Measurements from ENCODE around the gene MAPK7. TPM values are rescaled to one million over a fixed set of nuclear protein-coding genes. Genes with fewer than 3 reads are reported as not detected.

The MAPK7 gene
- polyA plus RNA-seq, 1 of the 3 experiments (the other 2 are of a cell fraction), result 19.1 TPM

DNA sequence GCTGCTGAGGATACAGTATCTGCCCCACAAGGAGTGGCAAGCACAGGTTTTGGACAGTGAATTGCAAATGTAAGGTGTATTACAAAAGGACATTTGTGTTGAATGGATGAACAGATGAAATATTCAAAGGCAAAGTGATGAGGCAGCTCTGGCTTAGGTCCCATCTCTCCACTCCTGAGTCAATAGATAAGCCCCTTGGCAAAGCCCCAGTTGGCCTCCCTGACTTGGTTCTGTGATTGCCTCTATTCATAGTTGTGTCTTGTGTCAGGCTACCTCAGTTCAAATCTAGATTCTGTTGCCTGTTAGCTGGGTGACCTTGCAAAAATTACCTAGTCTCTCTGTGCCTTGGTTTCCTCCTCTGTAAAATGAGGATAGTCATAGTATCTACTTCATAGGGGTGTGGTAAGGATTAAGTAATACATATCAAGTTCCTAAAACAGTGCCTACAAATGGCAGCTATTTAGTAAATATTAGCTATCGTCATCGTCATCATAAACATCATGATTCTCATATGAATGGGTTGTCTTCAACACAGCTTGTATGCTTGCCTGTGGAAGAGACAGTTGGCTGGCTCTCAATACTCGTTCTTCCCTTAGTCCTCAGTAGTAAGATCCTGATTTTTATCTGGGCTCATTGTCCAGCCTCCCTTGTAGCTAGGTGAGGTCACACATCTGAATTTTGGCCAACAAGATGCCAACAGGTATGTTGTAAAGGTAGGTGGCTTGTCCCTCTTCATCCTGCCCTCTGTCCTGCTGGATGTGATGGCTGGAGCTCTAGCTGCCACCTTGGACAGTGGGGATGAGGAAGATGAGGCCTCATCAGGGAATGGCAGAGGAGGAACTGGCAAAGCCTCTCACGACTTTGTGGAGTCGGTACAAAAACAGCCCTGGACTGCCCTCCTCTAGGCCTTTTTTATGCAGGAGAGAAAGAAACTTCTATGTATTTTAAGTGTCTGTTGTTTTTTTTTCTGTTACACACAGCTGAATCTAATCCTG, 10.8 kb downstream of the MAPK7 start:
- Histone ChIP-seq H3K4me2 (peak overlapping the region; percentile 92), H3K27me3 (ENCODE audit: insufficient read depth) (no peaks in the 10 kb centered on the region), H3K4me1 (ENCODE audit: control insufficient read depth in 1 of 2, insufficient read depth in 2 of 2, low read depth in 1 of 2, low read length in 1 of 2) (peaks cover 51 to 76% of the 10 kb centered on the region in 2 experiments), H2AFZ (ENCODE audit: low read depth) (no peak overlapping the region), H3K4me3 (ENCODE audit: low read depth in 2 of 2, low read length in 1 of 2) (no peak overlapping the region), H3K36me3 (replicated peaks in 1 of 2; ENCODE audit: control insufficient read depth in 1 of 2, insufficient read depth in 2 of 2, low read length in 1 of 2) (peaks cover 5 to 11% of the 10 kb centered on the region in 2 experiments), H3K79me2 (ENCODE audit: insufficient read depth) (peaks cover 24% of the 10 kb centered on the region), H3K9ac (no peak overlapping the region), H3K27ac (ENCODE audit: low read depth in 2 of 2, low read length in 1 of 2) (peak overlapping the region; percentile 98 to 99; a peak in 3 of 4 replicates), H3F3A (replicated peaks; ENCODE audit: insufficient read depth) (peaks cover 40% of the 10 kb centered on the region), H4K20me1 (ENCODE audit: insufficient read depth) (0 out of 2 replicates have a peak, but pooled peaks cover 5% of the 10 kb centered on the region), H3K9me3 (no peaks in the 10 kb centered on the region), H3K9me2 (no peaks in the 10 kb centered on the region)
- TF ChIP-seq MEF2A (IDR thresholded peaks at IDR 0.05; ENCODE audit: borderline replicate concordance, low read depth), result no peak
- no peak for TF ChIP-seq FOSL2 (IDR thresholded peaks at IDR 0.05; ENCODE audit: borderline replicate concordance, low read depth)
- TF ChIP-seq TCF12 (IDR thresholded peaks at IDR 0.05), result peak; percentile 73
- peak; percentile 48; the same call in 1 of the 2 replicates for TF ChIP-seq PBX3 (IDR thresholded peaks at IDR 0.05)
- 0 out of 2 replicates have a peak, but pooled peaks have one; percentile 3 for TF ChIP-seq GATA2 (CRISPR knock-in tag; IDR thresholded peaks at IDR 0.05)
- no peak for TF ChIP-seq GABPA (IDR thresholded peaks at IDR 0.05; ENCODE audit: low read depth)
- TF ChIP-seq RXRA (IDR thresholded peaks at IDR 0.05; ENCODE audit: borderline replicate concordance, low read depth), result peak; percentile 15; the same call in 1 of the 2 replicates
- TF ChIP-seq, protein P1, sequence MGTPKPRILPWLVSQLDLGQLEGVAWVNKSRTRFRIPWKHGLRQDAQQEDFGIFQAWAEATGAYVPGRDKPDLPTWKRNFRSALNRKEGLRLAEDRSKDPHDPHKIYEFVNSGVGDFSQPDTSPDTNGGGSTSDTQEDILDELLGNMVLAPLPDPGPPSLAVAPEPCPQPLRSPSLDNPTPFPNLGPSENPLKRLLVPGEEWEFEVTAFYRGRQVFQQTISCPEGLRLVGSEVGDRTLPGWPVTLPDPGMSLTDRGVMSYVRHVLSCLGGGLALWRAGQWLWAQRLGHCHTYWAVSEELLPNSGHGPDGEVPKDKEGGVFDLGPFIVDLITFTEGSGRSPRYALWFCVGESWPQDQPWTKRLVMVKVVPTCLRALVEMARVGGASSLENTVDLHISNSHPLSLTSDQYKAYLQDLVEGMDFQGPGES (IDR thresholded peaks at IDR 0.05; ENCODE audit: low read depth, low read length), result no peak
- TF ChIP-seq, protein P2, sequence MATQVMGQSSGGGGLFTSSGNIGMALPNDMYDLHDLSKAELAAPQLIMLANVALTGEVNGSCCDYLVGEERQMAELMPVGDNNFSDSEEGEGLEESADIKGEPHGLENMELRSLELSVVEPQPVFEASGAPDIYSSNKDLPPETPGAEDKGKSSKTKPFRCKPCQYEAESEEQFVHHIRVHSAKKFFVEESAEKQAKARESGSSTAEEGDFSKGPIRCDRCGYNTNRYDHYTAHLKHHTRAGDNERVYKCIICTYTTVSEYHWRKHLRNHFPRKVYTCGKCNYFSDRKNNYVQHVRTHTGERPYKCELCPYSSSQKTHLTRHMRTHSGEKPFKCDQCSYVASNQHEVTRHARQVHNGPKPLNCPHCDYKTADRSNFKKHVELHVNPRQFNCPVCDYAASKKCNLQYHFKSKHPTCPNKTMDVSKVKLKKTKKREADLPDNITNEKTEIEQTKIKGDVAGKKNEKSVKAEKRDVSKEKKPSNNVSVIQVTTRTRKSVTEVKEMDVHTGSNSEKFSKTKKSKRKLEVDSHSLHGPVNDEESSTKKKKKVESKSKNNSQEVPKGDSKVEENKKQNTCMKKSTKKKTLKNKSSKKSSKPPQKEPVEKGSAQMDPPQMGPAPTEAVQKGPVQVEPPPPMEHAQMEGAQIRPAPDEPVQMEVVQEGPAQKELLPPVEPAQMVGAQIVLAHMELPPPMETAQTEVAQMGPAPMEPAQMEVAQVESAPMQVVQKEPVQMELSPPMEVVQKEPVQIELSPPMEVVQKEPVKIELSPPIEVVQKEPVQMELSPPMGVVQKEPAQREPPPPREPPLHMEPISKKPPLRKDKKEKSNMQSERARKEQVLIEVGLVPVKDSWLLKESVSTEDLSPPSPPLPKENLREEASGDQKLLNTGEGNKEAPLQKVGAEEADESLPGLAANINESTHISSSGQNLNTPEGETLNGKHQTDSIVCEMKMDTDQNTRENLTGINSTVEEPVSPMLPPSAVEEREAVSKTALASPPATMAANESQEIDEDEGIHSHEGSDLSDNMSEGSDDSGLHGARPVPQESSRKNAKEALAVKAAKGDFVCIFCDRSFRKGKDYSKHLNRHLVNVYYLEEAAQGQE (IDR thresholded peaks at IDR 0.05; ENCODE audit: low read depth, low read length), result 0 out of 2 replicates have a peak, but pooled peaks have one; percentile 38
- TF ChIP-seq SMC3 (IDR thresholded peaks at IDR 0.05; ENCODE audit: low read depth, low read length), result no peak
- no peak for TF ChIP-seq EZH2phosphoT487 (IDR thresholded peaks at IDR 0.05; ENCODE audit: borderline replicate concordance, low read depth)
- TF ChIP-seq JUND (IDR thresholded peaks at IDR 0.05), result 0 out of 2 replicates have a peak, but pooled peaks have one; percentile 22
- TF ChIP-seq NFIC (IDR thresholded peaks at IDR 0.05; ENCODE audit: borderline replicate concordance), result peak; percentile 91
- TF ChIP-seq ELF1 (IDR thresholded peaks at IDR 0.05), result no peak
- TF ChIP-seq, protein P3, sequence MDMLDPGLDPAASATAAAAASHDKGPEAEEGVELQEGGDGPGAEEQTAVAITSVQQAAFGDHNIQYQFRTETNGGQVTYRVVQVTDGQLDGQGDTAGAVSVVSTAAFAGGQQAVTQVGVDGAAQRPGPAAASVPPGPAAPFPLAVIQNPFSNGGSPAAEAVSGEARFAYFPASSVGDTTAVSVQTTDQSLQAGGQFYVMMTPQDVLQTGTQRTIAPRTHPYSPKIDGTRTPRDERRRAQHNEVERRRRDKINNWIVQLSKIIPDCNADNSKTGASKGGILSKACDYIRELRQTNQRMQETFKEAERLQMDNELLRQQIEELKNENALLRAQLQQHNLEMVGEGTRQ (IDR thresholded peaks at IDR 0.05; ENCODE audit: borderline replicate concordance, low read depth, low read length), result no peak
- no peak for TF ChIP-seq NRF1 (IDR thresholded peaks at IDR 0.05; ENCODE audit: low read depth, low read length)
- no peak for TF ChIP-seq CHD2 (IDR thresholded peaks at IDR 0.05; ENCODE audit: low read length, partially characterized antibody)
- no peak for TF ChIP-seq USF1 (IDR thresholded peaks at IDR 0.05; ENCODE audit: borderline replicate concordance, low read depth)
- no peak for TF ChIP-seq FOXM1 (IDR thresholded peaks at IDR 0.05; ENCODE audit: low read depth)
- peak in 1 of 2 experiments; percentile 71; a peak in 1 of 4 replicates for TF ChIP-seq EP300 (IDR thresholded peaks at IDR 0.05; ENCODE audit: borderline replicate concordance in 1 of 2, low read depth in 1 of 2, low read length in 1 of 2)
- TF ChIP-seq POLR2AphosphoS5 (IDR thresholded peaks at IDR 0.05; ENCODE audit: low read depth, low read length), result peak; percentile 27; the same call in 1 of the 2 replicates
- ChIA-PET CTCF (interaction anchor here (0.7 to 7.2 kb wide), 9 partner anchors 8 to 59 kb away, joined by 3 to 56 read pairs (median 4); partner anchors contain the start of genes B9D1 and MAPK7), POLR2A (interaction anchor here (0.8 to 1.1 kb wide), 3 partner anchors 10 to 12 kb away, joined by 3 to 4 read pairs (median 4); partner anchors contain the start of gene MAPK7)
- 91% methylated on average over 5 of the region's 5 CpGs for WGBS (ENCODE audit: low lambda C conversion rate)
- DNase-seq, result no peak

Data from SK-N-SH (cell line).